K562 (cell line): ENCODE measurements around the gene AGAP3. TPM values are rescaled to one million over a fixed set of nuclear protein-coding genes. Genes with fewer than 3 reads are reported as not detected.
A peak's percentile ranks its signal among the peaks of the same experiment; 100 is the strongest.

Experiments used
- ARHGAP35 ChIP-seq: fragments of 450-650 bp; IDR thresholded peaks from 2 replicates; pipeline ENCODE4 v1.6.1; 2018; ENCODE audit not compliant: partially characterized antibody
- ARID2 ChIP-seq: fragments of 450-650 bp; IDR thresholded peaks from 2 replicates; pipeline ENCODE4 v1.6.1; 2017; ENCODE audit warnings: antibody characterized with exemption, mild to moderate bottlenecking
- DPF2 ChIP-seq: fragments of 450-650 bp; IDR thresholded peaks from 2 replicates; pipeline ENCODE4 v1.6.1; 2016
- KAT7 ChIP-seq: sonication (generic); formaldehyde crosslinking; IDR thresholded peaks from 2 replicates; pipeline ENCODE4 v1.8.0; 2022; ENCODE audit warnings: missing genetic modification reagents, mild to moderate bottlenecking, borderline replicate concordance
- MTA3 ChIP-seq: fragments of 450-650 bp; formaldehyde crosslinking; IDR thresholded peaks from 2 replicates; pipeline ENCODE4 v1.6.1; 2017; ENCODE audit warnings: mild to moderate bottlenecking, borderline replicate concordance
- POLR2G ChIP-seq: fragments of 200-400 bp; formaldehyde crosslinking; IDR thresholded peaks from 2 replicates; pipeline ENCODE4 v1.6.1; 2017; ENCODE audit warnings: low read depth, mild to moderate bottlenecking, antibody characterized with exemption, low read length, moderate library complexity
- RB1 ChIP-seq: fragments of 450-650 bp; IDR thresholded peaks from 2 replicates; pipeline ENCODE4 v1.6.1; 2017; ENCODE audit warnings: low read depth, mild to moderate bottlenecking
- RBBP5 ChIP-seq: fragments of 200-600 bp; sonication (generic); IDR thresholded peaks from 2 replicates; pipeline ENCODE4 v1.6.1; 2012; ENCODE audit warnings: borderline replicate concordance, mild to moderate bottlenecking, low read length, control low read depth, inconsistent platforms; ENCODE audit not compliant: insufficient read depth, poor library complexity, severe bottlenecking
- RBM15 ChIP-seq: fragments of 200-400 bp; formaldehyde crosslinking; IDR thresholded peaks from 2 replicates; pipeline ENCODE4 v1.6.1; 2018; ENCODE audit warnings: mild to moderate bottlenecking, low read length, moderate library complexity; ENCODE audit not compliant: insufficient read depth
- RBM22 ChIP-seq: fragments of 200-400 bp; formaldehyde crosslinking; IDR thresholded peaks from 2 replicates; pipeline ENCODE4 v1.6.1; 2018; ENCODE audit warnings: low read length, low read depth; ENCODE audit not compliant: poor library complexity, severe bottlenecking
- U2AF1 ChIP-seq: fragments of 200-400 bp; formaldehyde crosslinking; optimal IDR thresholded peaks from 2 replicates; pipeline ENCODE3; 2017; ENCODE audit warnings: mild to moderate bottlenecking, low read depth, low read length, moderate library complexity
- U2AF2 ChIP-seq: fragments of 200-400 bp; formaldehyde crosslinking; optimal IDR thresholded peaks from 2 replicates; pipeline ENCODE3; 2017; ENCODE audit warnings: low read depth, mild to moderate bottlenecking, low read length
- ZBTB1 ChIP-seq: sonication (generic); formaldehyde crosslinking; IDR thresholded peaks from 2 replicates; pipeline ENCODE4 v1.8.1; 2023; ENCODE audit warnings: missing genetic modification reagents, low read depth, mild to moderate bottlenecking, borderline replicate concordance
- ZNF212 ChIP-seq: fragments of 450-650 bp; formaldehyde crosslinking; IDR thresholded peaks from 2 replicates; pipeline ENCODE4 v1.4.0; 2020; ENCODE audit warnings: mild to moderate bottlenecking
- ZNF75A ChIP-seq: fragments of 450-650 bp; formaldehyde crosslinking; IDR thresholded peaks from 2 replicates; pipeline ENCODE4 v1.4.0; 2020; ENCODE audit warnings: mild to moderate bottlenecking
- polyA plus RNA-seq, 8 experiments: library from polyadenylated mRNA; depleted of rRNA in 4 of 8; stranded (reverse) in 5 of 8; unstranded in 3 of 8; fragments of >200 nt; fragmentation: Nextera tagmentation in 2 of 8; fragmentation: Illumina TruSeq in 1 of 8; extraction: Ambion mirVana in 2 of 8; extraction: Trizol in 1 of 8; gene quantifications; 2 replicates each; pipeline versions ENCODE4 v1.2.1 to v1.2.3, GENCODE V29; 2011 to 2014; ENCODE audit warnings: inconsistent platforms in 1 of 8, missing spikeins in 1 of 8
- total RNA-seq, 7 experiments: library from RNA; depleted of rRNA in 6 of 7; stranded (reverse); fragments of >200 nt in 6 of 7; fragmentation: Illumina TruSeq in 2 of 7; extraction: Trizol in 2 of 7; gene quantifications; 2 replicates each; pipeline versions ENCODE4 v1.2.1 to v1.2.3, GENCODE V29; 2011 to 2021; ENCODE audit warnings: low replicate concordance in 1 of 7
- TF ChIP-seq, protein P1 (sequence below): fragments of 250-450 bp; sonication (Bioruptor Pico); IDR thresholded peaks from 2 replicates; pipeline ENCODE4 v1.9.0; 2021; ENCODE audit warnings: mild to moderate bottlenecking, inconsistent platforms
- TF ChIP-seq, protein P2 (sequence below), 2 experiments: fragments of 450-650 bp; IDR thresholded peaks; 2 replicates each; pipeline ENCODE4 v1.6.1; 2018; ENCODE audit warnings: mild to moderate bottlenecking in 2 of 2, low read depth in 1 of 2; ENCODE audit not compliant: partially characterized antibody in 2 of 2
- TF ChIP-seq, protein P3 (sequence below), 2 experiments: fragments of 450-650 bp in 1 of 2; sonication (generic) in 1 of 2; formaldehyde crosslinking in 1 of 2; IDR thresholded peaks in 1 of 2; conservative IDR thresholded peaks in 1 of 2; 2 replicates each; pipeline versions ENCODE4 v1.6.1 to v1.8.1; 2016 to 2023; ENCODE audit warnings: mild to moderate bottlenecking in 2 of 2, moderate library complexity in 2 of 2, inconsistent platforms in 1 of 2, missing genetic modification reagents in 1 of 2

AGAP3 gene
- total and polyA plus RNA-seq, 9 of the 15 experiments (the other 6 are each of a cell fraction or from before 2014, with no cell fraction given): 3.4 to 208 (median 62.2) TPM

DNA sequence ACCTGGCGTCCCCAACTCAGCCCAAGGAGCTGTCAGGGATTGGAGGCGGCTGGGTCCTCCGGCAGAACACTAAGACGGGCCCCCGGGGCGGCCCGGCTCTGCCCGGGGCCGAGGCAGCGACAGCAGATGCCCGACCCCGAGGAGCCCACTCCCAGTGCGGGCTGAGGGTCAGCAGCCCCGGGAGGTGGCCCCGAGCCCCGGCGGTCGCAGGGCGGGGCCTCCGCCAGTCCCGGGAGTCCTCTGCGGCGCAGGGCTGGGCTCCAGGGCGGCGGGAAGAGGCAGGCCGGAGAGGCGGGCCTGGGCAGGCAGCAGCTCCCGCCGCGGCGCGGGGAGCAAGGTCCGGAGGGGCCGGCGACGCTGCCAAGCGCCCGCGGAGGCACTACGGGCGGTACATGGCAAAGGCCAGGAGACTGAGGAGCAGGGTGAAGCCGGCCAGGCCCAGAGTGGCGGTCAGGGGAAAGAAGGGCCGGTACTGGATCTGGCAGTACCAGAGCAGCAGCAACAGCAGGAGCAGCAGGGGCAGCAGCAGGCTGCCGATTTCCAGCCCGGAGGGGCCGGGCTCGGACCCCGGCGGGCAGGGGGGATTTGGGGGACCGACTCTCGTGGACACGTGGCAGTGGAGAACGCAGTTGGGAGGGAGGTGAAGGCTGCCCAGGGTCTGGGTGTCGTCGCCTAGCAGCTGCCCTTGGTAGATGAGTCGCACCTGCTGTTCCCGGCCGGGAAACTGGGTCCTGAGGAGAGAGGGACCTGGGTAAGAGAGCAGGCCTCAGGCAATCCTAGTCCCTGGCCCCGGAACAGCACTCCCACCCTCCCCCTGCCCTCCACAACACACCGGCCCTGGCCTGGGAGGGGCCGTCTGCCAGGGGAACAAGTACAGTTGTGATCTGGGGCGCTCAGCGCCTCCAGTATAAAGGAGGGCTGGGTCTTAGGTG, 4.8 kb upstream of the AGAP3 start (continued):
- TF ChIP-seq RBM15 (0 out of 2 replicates have a peak, but pooled peaks have one; percentile 66), ARHGAP35 (no peak), KAT7 (CRISPR knock-in tag) (peak; percentile 24; the same call in 1 of the 2 replicates), MTA3 (peak; percentile 17; the same call in 1 of the 2 replicates), ZNF212 (CRISPR knock-in tag) (peak; percentile 14; the same call in 1 of the 2 replicates), ZBTB1 (CRISPR knock-in tag) (peak; percentile 24; the same call in 1 of the 2 replicates), DPF2 (no peak), U2AF2 (no peak), RBM22 (peak; percentile 11), U2AF1 (peak; percentile 39), ZNF75A (no peak), RBBP5 (peak; percentile 17), ARID2 (no peak), POLR2G (peak; percentile 62), RB1 (peak; percentile 55)
- TF ChIP-seq, protein P1, sequence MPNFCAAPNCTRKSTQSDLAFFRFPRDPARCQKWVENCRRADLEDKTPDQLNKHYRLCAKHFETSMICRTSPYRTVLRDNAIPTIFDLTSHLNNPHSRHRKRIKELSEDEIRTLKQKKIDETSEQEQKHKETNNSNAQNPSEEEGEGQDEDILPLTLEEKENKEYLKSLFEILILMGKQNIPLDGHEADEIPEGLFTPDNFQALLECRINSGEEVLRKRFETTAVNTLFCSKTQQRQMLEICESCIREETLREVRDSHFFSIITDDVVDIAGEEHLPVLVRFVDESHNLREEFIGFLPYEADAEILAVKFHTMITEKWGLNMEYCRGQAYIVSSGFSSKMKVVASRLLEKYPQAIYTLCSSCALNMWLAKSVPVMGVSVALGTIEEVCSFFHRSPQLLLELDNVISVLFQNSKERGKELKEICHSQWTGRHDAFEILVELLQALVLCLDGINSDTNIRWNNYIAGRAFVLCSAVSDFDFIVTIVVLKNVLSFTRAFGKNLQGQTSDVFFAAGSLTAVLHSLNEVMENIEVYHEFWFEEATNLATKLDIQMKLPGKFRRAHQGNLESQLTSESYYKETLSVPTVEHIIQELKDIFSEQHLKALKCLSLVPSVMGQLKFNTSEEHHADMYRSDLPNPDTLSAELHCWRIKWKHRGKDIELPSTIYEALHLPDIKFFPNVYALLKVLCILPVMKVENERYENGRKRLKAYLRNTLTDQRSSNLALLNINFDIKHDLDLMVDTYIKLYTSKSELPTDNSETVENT (CRISPR knock-in tag): peak; percentile 75; the same call in 1 of the 2 replicates
- TF ChIP-seq, protein P2, sequence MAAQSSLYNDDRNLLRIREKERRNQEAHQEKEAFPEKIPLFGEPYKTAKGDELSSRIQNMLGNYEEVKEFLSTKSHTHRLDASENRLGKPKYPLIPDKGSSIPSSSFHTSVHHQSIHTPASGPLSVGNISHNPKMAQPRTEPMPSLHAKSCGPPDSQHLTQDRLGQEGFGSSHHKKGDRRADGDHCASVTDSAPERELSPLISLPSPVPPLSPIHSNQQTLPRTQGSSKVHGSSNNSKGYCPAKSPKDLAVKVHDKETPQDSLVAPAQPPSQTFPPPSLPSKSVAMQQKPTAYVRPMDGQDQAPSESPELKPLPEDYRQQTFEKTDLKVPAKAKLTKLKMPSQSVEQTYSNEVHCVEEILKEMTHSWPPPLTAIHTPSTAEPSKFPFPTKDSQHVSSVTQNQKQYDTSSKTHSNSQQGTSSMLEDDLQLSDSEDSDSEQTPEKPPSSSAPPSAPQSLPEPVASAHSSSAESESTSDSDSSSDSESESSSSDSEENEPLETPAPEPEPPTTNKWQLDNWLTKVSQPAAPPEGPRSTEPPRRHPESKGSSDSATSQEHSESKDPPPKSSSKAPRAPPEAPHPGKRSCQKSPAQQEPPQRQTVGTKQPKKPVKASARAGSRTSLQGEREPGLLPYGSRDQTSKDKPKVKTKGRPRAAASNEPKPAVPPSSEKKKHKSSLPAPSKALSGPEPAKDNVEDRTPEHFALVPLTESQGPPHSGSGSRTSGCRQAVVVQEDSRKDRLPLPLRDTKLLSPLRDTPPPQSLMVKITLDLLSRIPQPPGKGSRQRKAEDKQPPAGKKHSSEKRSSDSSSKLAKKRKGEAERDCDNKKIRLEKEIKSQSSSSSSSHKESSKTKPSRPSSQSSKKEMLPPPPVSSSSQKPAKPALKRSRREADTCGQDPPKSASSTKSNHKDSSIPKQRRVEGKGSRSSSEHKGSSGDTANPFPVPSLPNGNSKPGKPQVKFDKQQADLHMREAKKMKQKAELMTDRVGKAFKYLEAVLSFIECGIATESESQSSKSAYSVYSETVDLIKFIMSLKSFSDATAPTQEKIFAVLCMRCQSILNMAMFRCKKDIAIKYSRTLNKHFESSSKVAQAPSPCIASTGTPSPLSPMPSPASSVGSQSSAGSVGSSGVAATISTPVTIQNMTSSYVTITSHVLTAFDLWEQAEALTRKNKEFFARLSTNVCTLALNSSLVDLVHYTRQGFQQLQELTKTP (IDR thresholded peaks at IDR 0.05; ENCODE audit: low read depth in 1 of 2, partially characterized antibody in 2 of 2): peak in 1 of 2 experiments; percentile 14
- TF ChIP-seq, protein P3, sequence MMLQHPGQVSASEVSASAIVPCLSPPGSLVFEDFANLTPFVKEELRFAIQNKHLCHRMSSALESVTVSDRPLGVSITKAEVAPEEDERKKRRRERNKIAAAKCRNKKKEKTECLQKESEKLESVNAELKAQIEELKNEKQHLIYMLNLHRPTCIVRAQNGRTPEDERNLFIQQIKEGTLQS (IDR thresholded peaks at IDR 0.05): no peak
- TF ChIP-seq, protein P3 (CRISPR knock-in tag; conservative IDR thresholded peaks at IDR 0.05): no peak
